HCT116 (cell line): ENCODE measurements around the gene DHRS13. TPM values are rescaled to one million over a fixed set of nuclear protein-coding genes. Genes with fewer than 3 reads are reported as not detected.

Experiments
- ATAC-seq: fragments of 200-7000 bp; cut with Tn5 transposase; 2 replicates; pipeline ENCODE4 v1.9.1; 2020; ENCODE audit warnings: mild to moderate bottlenecking, moderate library complexity
- BruUV-seq: library from RNA; stranded (reverse); fragments of 400-500 nt; replicated peaks from 2 replicates; lab custom pipeline; 2021; lab: Mats Ljungman, UMichigan
- CTCF ChIA-PET: fragments of 300-600 bp; sonication (Branson Sonifier 250); formaldehyde crosslinking; loops from one replicate; lab custom pipeline; 2021; ENCODE audit warnings: antibody characterized with exemption; lab: Charles Lee
- POLR2A ChIA-PET: fragments of 300-600, 350-600 bp; sonication (Branson Sonifier 250); formaldehyde crosslinking; loops from one replicate; lab custom pipeline; 2021; ENCODE audit warnings: antibody characterized with exemption; lab: Charles Lee
- RAD21 ChIA-PET, 2 experiments: fragments of 300-600 bp; sonication (Branson Sonifier 250); formaldehyde crosslinking; loops; one replicate each; lab custom pipeline; 2023; ENCODE audit warnings: low total read pairs in 2 of 2; ENCODE audit not compliant: uncharacterized antibody in 2 of 2, unreplicated experiment in 2 of 2, low non-redundant PET in 1 of 2; lab: Charles Lee
- DNase-seq: peaks from one replicate; pipeline ENCODE4 v3.0.0-alpha.2; 2010; ENCODE audit warnings: low read depth, low spot score
- H2AFZ ChIP-seq: fragments of 200-600 bp; shearing (Covaris generic), sonication (generic); 2 replicates; pipeline ENCODE4 v1.6.1; 2017; ENCODE audit warnings: low read depth, mixed run types, mixed read lengths, antibody characterized with exemption, low read length; ENCODE audit not compliant: poor library complexity, severe bottlenecking
- H3K27ac ChIP-seq: 2 replicates; pipeline ENCODE4 v1.5.1; 2012; ENCODE audit warnings: low read depth, low read length
- H3K27me3 ChIP-seq: fragments of 200-600 bp; sonication (generic); 2 replicates; pipeline ENCODE4 v1.6.1; 2016; ENCODE audit warnings: mixed run types, low read length, mixed read lengths; ENCODE audit not compliant: insufficient read depth
- H3K36me3 ChIP-seq, 2 experiments: fragments of 200-500 bp in 1 of 2; fragments of 200-600 bp in 1 of 2; sonication (Bioruptor generic) in 1 of 2; sonication (generic) in 1 of 2; 2 replicates each; pipeline versions ENCODE4 v1.5.1 to v1.6.1; 2014 to 2016; ENCODE audit warnings: low read length in 2 of 2, inconsistent platforms in 1 of 2, mixed read lengths in 1 of 2, mixed run types in 1 of 2; ENCODE audit not compliant: insufficient read depth in 2 of 2, control insufficient read depth in 1 of 2
- H3K4me1 ChIP-seq, 2 experiments: fragments of 200-600 bp in 1 of 2; sonication (generic) in 1 of 2; 2 replicates each; pipeline versions ENCODE4 v1.5.1 to v1.6.1; 2012 to 2017; ENCODE audit warnings: low read length in 2 of 2, inconsistent platforms in 1 of 2, mild to moderate bottlenecking in 1 of 2, mixed read lengths in 1 of 2, mixed run types in 1 of 2, moderate library complexity in 1 of 2; ENCODE audit not compliant: insufficient read depth in 2 of 2, control insufficient read depth in 1 of 2
- H3K4me2 ChIP-seq: fragments of 200-600 bp; sonication (generic); 2 replicates; pipeline ENCODE4 v1.6.1; 2017; ENCODE audit warnings: mixed run types, low read length, mixed read lengths
- H3K4me3 ChIP-seq, 2 experiments: fragments of 200-600 bp in 1 of 2; sonication (generic) in 1 of 2; replicated peaks in 1 of 2; 2 replicates each; pipeline ENCODE4 v1.5.1; 2011 to 2016; ENCODE audit warnings: low read length in 2 of 2, control low read depth in 1 of 2, low read depth in 1 of 2, mild to moderate bottlenecking in 1 of 2, mixed read lengths in 1 of 2, mixed run types in 1 of 2
- H3K79me2 ChIP-seq: fragments of 200-600 bp; sonication (generic); 2 replicates; pipeline ENCODE4 v1.6.1; 2017; ENCODE audit warnings: mild to moderate bottlenecking, mixed run types, low read length, moderate library complexity, mixed read lengths; ENCODE audit not compliant: insufficient read depth
- H3K9ac ChIP-seq: fragments of 200-600 bp; sonication (generic); 2 replicates; pipeline ENCODE4 v1.6.1; 2016; ENCODE audit warnings: low read length, mixed read lengths
- H3K9me2 ChIP-seq: fragments of 200-600 bp; sonication (generic), shearing (Covaris generic); 2 replicates; pipeline ENCODE4 v1.6.1; 2017; ENCODE audit warnings: mixed run types, mild to moderate bottlenecking, moderate library complexity; ENCODE audit not compliant: insufficient read depth
- H3K9me3 ChIP-seq, 2 experiments: fragments of 200-500 bp in 1 of 2; fragments of 200-600 bp in 1 of 2; sonication (Bioruptor generic) in 1 of 2; sonication (generic) in 1 of 2; 2 replicates each; pipeline ENCODE4 v1.6.1; 2014 to 2017; ENCODE audit warnings: low read length in 2 of 2, mixed read lengths in 2 of 2, inconsistent platforms in 1 of 2, low read depth in 1 of 2, mild to moderate bottlenecking in 1 of 2, mixed run types in 1 of 2, moderate library complexity in 1 of 2; ENCODE audit not compliant: control insufficient read depth in 1 of 2, insufficient read depth in 1 of 2
- H4K20me1 ChIP-seq: fragments of 200-600 bp; sonication (generic), shearing (Covaris generic); 2 replicates; pipeline ENCODE4 v1.6.1; 2017; ENCODE audit warnings: mixed run types, mild to moderate bottlenecking, moderate library complexity; ENCODE audit not compliant: insufficient read depth
- ATF3 ChIP-seq: IDR thresholded peaks from 2 replicates; pipeline ENCODE4 v1.6.1; 2012
- CEBPB ChIP-seq: IDR thresholded peaks from 2 replicates; pipeline ENCODE4 v1.6.1; 2012; ENCODE audit warnings: low read depth
- CTCF ChIP-seq, 3 experiments: fragments of 200-600 bp in 1 of 3; sonication (generic) in 1 of 3; IDR thresholded peaks in 2 of 3; conservative IDR thresholded peaks in 1 of 3; 2 replicates each; pipeline ENCODE4 v1.5.1; 2012 to 2017; ENCODE audit warnings: low read depth in 2 of 3, low read length in 2 of 3, antibody characterized with exemption in 1 of 3, borderline replicate concordance in 1 of 3, control low read depth in 1 of 3, mild to moderate bottlenecking in 1 of 3, mixed read lengths in 1 of 3, mixed run types in 1 of 3, moderate library complexity in 1 of 3; ENCODE audit not compliant: insufficient read depth in 1 of 3
- ELF1 ChIP-seq: IDR thresholded peaks from 2 replicates; pipeline ENCODE4 v1.6.1; 2012; ENCODE audit warnings: low read depth, borderline replicate concordance
- EZH2 ChIP-seq: fragments of 200-600 bp; sonication (generic); IDR thresholded peaks from 2 replicates; pipeline ENCODE4 v1.6.1; 2017; ENCODE audit warnings: antibody characterized with exemption, mixed run types
- FOSL1 ChIP-seq: IDR thresholded peaks from 2 replicates; pipeline ENCODE4 v1.6.1; 2012; ENCODE audit warnings: low read depth
- MAX ChIP-seq: IDR thresholded peaks from 2 replicates; pipeline ENCODE4 v1.6.1; 2012
- POLR2AphosphoS5 ChIP-seq: IDR thresholded peaks from 2 replicates; pipeline ENCODE4 v1.6.1; 2011; ENCODE audit warnings: mild to moderate bottlenecking, low read depth, low read length, moderate library complexity
- RAD21 ChIP-seq: IDR thresholded peaks from 2 replicates; pipeline ENCODE4 v1.6.1; 2012; ENCODE audit warnings: low read depth, mild to moderate bottlenecking
- SIN3A ChIP-seq: IDR thresholded peaks from 2 replicates; pipeline ENCODE4 v1.6.1; 2012; ENCODE audit warnings: low read depth
- SP1 ChIP-seq: IDR thresholded peaks from 2 replicates; pipeline ENCODE4 v1.6.1; 2012; ENCODE audit warnings: low read depth
- SRF ChIP-seq: IDR thresholded peaks from 2 replicates; pipeline ENCODE4 v1.6.1; 2012; ENCODE audit warnings: low read depth
- TCF7L2 ChIP-seq: IDR thresholded peaks from 2 replicates; pipeline ENCODE4 v1.7.0; 2011; ENCODE audit warnings: borderline replicate concordance, inconsistent platforms; ENCODE audit not compliant: insufficient read depth, insufficient read length; ENCODE audit errors: extremely low read depth
- YY1 ChIP-seq: IDR thresholded peaks from 2 replicates; pipeline ENCODE4 v1.6.1; 2011; ENCODE audit warnings: low read length, low read depth, moderate library complexity, mild to moderate bottlenecking; ENCODE audit not compliant: insufficient replicate concordance; ENCODE audit errors: extremely low read depth
- ZFX ChIP-seq: fragments of 450-650 bp; IDR thresholded peaks from 2 replicates; pipeline ENCODE4 v1.6.1; 2017
- ZNF274 ChIP-seq: fragments of 200-500 bp; sonication (Bioruptor generic); IDR thresholded peaks from 2 replicates; pipeline ENCODE4 v1.6.1; 2014; ENCODE audit warnings: mild to moderate bottlenecking, low read depth, low read length, inconsistent platforms
- intact Hi-C: fragments of 100-400 bp; cut with micrococcal nuclease; formaldehyde crosslinking; loops from 2 replicates; pipeline ENCODE4 v1.10.0; 2022
- total RNA-seq: library from RNA; stranded (reverse); gene quantifications from one replicate; pipeline ENCODE4 v1.2.1, GENCODE V29; 2021; ENCODE audit not compliant: unreplicated experiment

Gene DHRS13
- total RNA-seq, 1 experiment from 2014 or later: 13.5 TPM

GRCh38 chr17:28937044-28937729 is 34.3 kb upstream of the DHRS13 start:
- Histone ChIP-seq H3K9me2 (no peaks in the 10 kb centered on the region), H3K27me3 (no peaks in the 10 kb centered on the region), H3K9me3 (no peaks in the 10 kb centered on the region), H3K27ac (no peak overlapping the region), H3K4me1 (no peaks in the 10 kb centered on the region), H3K79me2 (peaks cover 99% of the 10 kb centered on the region), H3K4me3 (no peak overlapping the region), H3K9ac (no peak overlapping the region), H3K36me3 (peaks cover 3 to 9% of the 10 kb centered on the region in 2 experiments; a peak in 1 of 4 replicates), H2AFZ (no peak overlapping the region), H4K20me1 (peaks cover 13% of the 10 kb centered on the region; the same call in 1 of the 2 replicates), H3K4me2 (no peak overlapping the region)
- BruUV-seq: no TSS peak
- intact Hi-C loops: no loop called here
- ATAC-seq: no peak
- POLR2A ChIA-PET: no interaction called here
- no peak for DNase-seq
- CTCF ChIA-PET: no interaction called here
- RAD21 ChIA-PET: no interaction called here
- no peak for TF ChIP-seq ATF3
- no peak for TF ChIP-seq ZNF274
- no peak for TF ChIP-seq FOSL1
- TF ChIP-seq ZFX: no peak
- no peak for TF ChIP-seq ELF1
- TF ChIP-seq MAX: no peak
- TF ChIP-seq POLR2AphosphoS5: no peak
- TF ChIP-seq SRF: no peak
- TF ChIP-seq EZH2: no peak

GRCh38 chr17:28935744-28936460 is 33.0 kb upstream of the DHRS13 start:
- no peak overlapping the region for H3K4me2 ChIP-seq
- peaks cover 13% of the 10 kb centered on the region; the same call in 1 of the 2 replicates for H4K20me1 ChIP-seq
- no peak overlapping the region for H3K4me3 ChIP-seq
- H2AFZ ChIP-seq: no peak overlapping the region
- H3K4me1 ChIP-seq: no peaks in the 10 kb centered on the region
- RAD21 ChIA-PET: no interaction called here
- H3K9ac ChIP-seq: no peak overlapping the region
- ATAC-seq (no peak), DNase-seq (no peak)
- intact Hi-C loops: no loop called here
- H3K27me3 ChIP-seq: no peaks in the 10 kb centered on the region
- no TSS peak for BruUV-seq
- H3K79me2 ChIP-seq: peaks cover 95% of the 10 kb centered on the region
- no peaks in the 10 kb centered on the region for H3K9me2 ChIP-seq
- H3K9me3 ChIP-seq: no peaks in the 10 kb centered on the region
- CTCF ChIA-PET: no interaction called here
- no peak overlapping the region for H3K27ac ChIP-seq
- peaks cover 2 to 9% of the 10 kb centered on the region in 2 experiments; a peak in 1 of 4 replicates for H3K36me3 ChIP-seq
- POLR2A ChIA-PET: no interaction called here
- no peak for TF ChIP-seq CEBPB
- TF ChIP-seq POLR2AphosphoS5: no peak
- no peak for TF ChIP-seq EZH2
- no peak for TF ChIP-seq YY1
- TF ChIP-seq ZNF274: no peak
- no peak for TF ChIP-seq SIN3A
- no peak for TF ChIP-seq ATF3
- TF ChIP-seq SRF: no peak
- no peak for TF ChIP-seq TCF7L2
- TF ChIP-seq SP1: no peak
- no peak for TF ChIP-seq ELF1
- TF ChIP-seq CTCF (IDR thresholded peaks at IDR 0.05 in 2 of 3, conservative IDR thresholded peaks at IDR 0.05 in 1 of 3; ENCODE audit: borderline replicate concordance in 1 of 3, insufficient read depth in 1 of 3, low read depth in 2 of 3, low read length in 2 of 3): no peak
- no peak for TF ChIP-seq RAD21
- no peak for TF ChIP-seq FOSL1
